OCI-LY1 (cell line): ENCODE results near the gene CTDSPL.

ENCODE experiments used
- H2AFZ ChIP-seq: fragments of 200-600 bp; sonication (generic), shearing (Covaris generic); 2 replicates; pipeline ENCODE4 v1.6.0; 2014; ENCODE audit warnings: antibody characterized with exemption, mild to moderate bottlenecking, low read length
- H3F3A ChIP-seq: fragments of 200-600 bp; sonication (generic), shearing (Covaris generic); 2 replicates; pipeline ENCODE4 v1.6.0; 2014; ENCODE audit warnings: mild to moderate bottlenecking, antibody characterized with exemption, low read length, moderate library complexity; ENCODE audit not compliant: insufficient read depth
- H3K27ac ChIP-seq: fragments of 200-600 bp; sonication (generic); 2 replicates; pipeline ENCODE4 v1.5.1; 2014; ENCODE audit warnings: low read length, mixed run types, mild to moderate bottlenecking, low read depth; ENCODE audit not compliant: poor library complexity, severe bottlenecking
- H3K27me3 ChIP-seq: fragments of 200-600 bp; sonication (generic); 2 replicates; pipeline ENCODE4 v1.6.0; 2014; ENCODE audit warnings: antibody characterized with exemption, mild to moderate bottlenecking, low read length, moderate library complexity; ENCODE audit not compliant: insufficient read depth
- H3K36me3 ChIP-seq: fragments of 200-600 bp; sonication (generic); 2 replicates; pipeline ENCODE4 v1.6.1; 2014; ENCODE audit warnings: mild to moderate bottlenecking, antibody characterized with exemption, low read length, moderate library complexity, mixed read lengths; ENCODE audit not compliant: insufficient read depth
- H3K4me1 ChIP-seq: fragments of 200-600 bp; sonication (generic); 2 replicates; pipeline ENCODE4 v1.5.1; 2014; ENCODE audit warnings: mild to moderate bottlenecking, low read length, moderate library complexity; ENCODE audit not compliant: insufficient read depth, severe bottlenecking
- H3K4me2 ChIP-seq: fragments of 200-600 bp; sonication (generic), shearing (Covaris generic); 2 replicates; pipeline ENCODE4 v1.6.1; 2014; ENCODE audit warnings: low read length
- H3K4me3 ChIP-seq: fragments of 200-600 bp; sonication (generic); 2 replicates; pipeline ENCODE4 v1.5.1; 2014; ENCODE audit warnings: low read length, low read depth, mild to moderate bottlenecking, mixed read lengths; ENCODE audit not compliant: poor library complexity, severe bottlenecking
- H3K79me2 ChIP-seq: fragments of 200-600 bp; shearing (Covaris generic); 2 replicates; pipeline ENCODE4 v1.6.1; 2016; ENCODE audit warnings: mixed run types, low read length, mixed read lengths; ENCODE audit not compliant: insufficient read depth
- H3K9ac ChIP-seq: fragments of 200-600 bp; sonication (generic), shearing (Covaris generic); 2 replicates; pipeline ENCODE4 v1.6.1; 2014; ENCODE audit warnings: mild to moderate bottlenecking, low read length, mixed read lengths
- H3K9me2 ChIP-seq: fragments of 200-600 bp; sonication (generic), shearing (Covaris generic); 2 replicates; pipeline ENCODE4 v1.6.1; 2014; ENCODE audit warnings: low read depth, mild to moderate bottlenecking, low read length, mixed read lengths
- H3K9me3 ChIP-seq: fragments of 200-600 bp; shearing (Covaris generic); 2 replicates; pipeline ENCODE4 v1.6.1; 2014; ENCODE audit warnings: low read length, mixed read lengths
- H4K20me1 ChIP-seq: fragments of 200-600 bp; sonication (generic), shearing (Covaris generic); 2 replicates; pipeline ENCODE4 v1.6.0; 2016; ENCODE audit warnings: mild to moderate bottlenecking, low read length; ENCODE audit not compliant: insufficient read depth
- EZH2 ChIP-seq: fragments of 200-600 bp; sonication (generic), shearing (Covaris generic); IDR thresholded peaks from 2 replicates; pipeline ENCODE4 v1.8.0; 2017; ENCODE audit warnings: borderline replicate concordance, mixed run types, mild to moderate bottlenecking, antibody characterized with exemption, low read length, moderate library complexity, mixed read lengths
- TF ChIP-seq, protein P1 (sequence below): fragments of 200-600 bp; sonication (generic), shearing (Covaris generic); IDR thresholded peaks from 2 replicates; pipeline ENCODE4 v1.5.1; 2017; ENCODE audit warnings: mild to moderate bottlenecking, antibody characterized with exemption, low read length, moderate library complexity, mixed read lengths

Gene CTDSPL

DNA sequence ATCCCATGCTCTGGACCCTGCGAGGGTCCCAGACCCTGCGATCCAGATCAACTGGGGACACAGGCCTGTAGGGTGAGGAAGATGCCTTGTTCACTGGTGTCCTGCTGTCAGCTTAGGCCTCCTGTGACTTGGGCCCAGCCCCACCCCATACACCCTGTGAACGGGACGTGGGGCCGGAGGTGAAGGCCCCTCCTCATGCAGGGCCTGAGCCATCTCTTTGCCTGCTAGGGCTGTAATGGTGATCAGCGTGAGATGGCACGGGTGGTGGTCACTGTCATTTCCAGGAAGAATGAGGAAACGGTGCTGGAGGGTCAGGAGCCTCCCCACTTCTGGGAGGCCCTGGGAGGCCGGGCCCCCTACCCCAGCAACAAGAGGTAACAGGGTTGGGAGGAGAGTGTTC is 141.3 kb downstream of the CTDSPL start:
- TF ChIP-seq, protein P1, sequence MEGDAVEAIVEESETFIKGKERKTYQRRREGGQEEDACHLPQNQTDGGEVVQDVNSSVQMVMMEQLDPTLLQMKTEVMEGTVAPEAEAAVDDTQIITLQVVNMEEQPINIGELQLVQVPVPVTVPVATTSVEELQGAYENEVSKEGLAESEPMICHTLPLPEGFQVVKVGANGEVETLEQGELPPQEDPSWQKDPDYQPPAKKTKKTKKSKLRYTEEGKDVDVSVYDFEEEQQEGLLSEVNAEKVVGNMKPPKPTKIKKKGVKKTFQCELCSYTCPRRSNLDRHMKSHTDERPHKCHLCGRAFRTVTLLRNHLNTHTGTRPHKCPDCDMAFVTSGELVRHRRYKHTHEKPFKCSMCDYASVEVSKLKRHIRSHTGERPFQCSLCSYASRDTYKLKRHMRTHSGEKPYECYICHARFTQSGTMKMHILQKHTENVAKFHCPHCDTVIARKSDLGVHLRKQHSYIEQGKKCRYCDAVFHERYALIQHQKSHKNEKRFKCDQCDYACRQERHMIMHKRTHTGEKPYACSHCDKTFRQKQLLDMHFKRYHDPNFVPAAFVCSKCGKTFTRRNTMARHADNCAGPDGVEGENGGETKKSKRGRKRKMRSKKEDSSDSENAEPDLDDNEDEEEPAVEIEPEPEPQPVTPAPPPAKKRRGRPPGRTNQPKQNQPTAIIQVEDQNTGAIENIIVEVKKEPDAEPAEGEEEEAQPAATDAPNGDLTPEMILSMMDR, result no peak
- no peak for TF ChIP-seq EZH2

GRCh38 chr3:38003371-38003816 is 141.7 kb downstream of the CTDSPL start:
- no peaks in the 10 kb centered on the region for H3F3A ChIP-seq
- no peak overlapping the region for H2AFZ ChIP-seq
- H3K27ac ChIP-seq, result no peak overlapping the region
- no peak for TF ChIP-seq EZH2
- TF ChIP-seq, protein P1, result peak; percentile 96
- H3K9me3 ChIP-seq, result no peaks in the 10 kb centered on the region
- H3K9me2 ChIP-seq, result no peaks in the 10 kb centered on the region
- H3K4me3 ChIP-seq, result no peak overlapping the region
- no peak overlapping the region for H3K9ac ChIP-seq
- no peak overlapping the region for H3K4me2 ChIP-seq
- H3K27me3 ChIP-seq, result no peaks in the 10 kb centered on the region
- H3K4me1 ChIP-seq, result peaks cover 16% of the 10 kb centered on the region
- H3K36me3 ChIP-seq, result peaks cover 22% of the 10 kb centered on the region; the same call in 1 of the 2 replicates
- H3K79me2 ChIP-seq, result no peaks in the 10 kb centered on the region
- no peaks in the 10 kb centered on the region for H4K20me1 ChIP-seq

More for the DNA sequence above, 141.3 kb downstream of the CTDSPL start:
- no peak overlapping the region for H3K27ac ChIP-seq
- no peak overlapping the region for H3K4me2 ChIP-seq
- H4K20me1 ChIP-seq, result no peaks in the 10 kb centered on the region
- no peaks in the 10 kb centered on the region for H3F3A ChIP-seq
- H2AFZ ChIP-seq, result no peak overlapping the region
- H3K27me3 ChIP-seq, result no peaks in the 10 kb centered on the region
- no peak overlapping the region for H3K4me3 ChIP-seq
- H3K4me1 ChIP-seq, result peaks cover 20% of the 10 kb centered on the region
- H3K36me3 ChIP-seq, result peaks cover 22% of the 10 kb centered on the region; the same call in 1 of the 2 replicates
- H3K9me2 ChIP-seq, result no peaks in the 10 kb centered on the region
- no peak overlapping the region for H3K9ac ChIP-seq
- no peaks in the 10 kb centered on the region for H3K79me2 ChIP-seq
- no peaks in the 10 kb centered on the region for H3K9me3 ChIP-seq

- Histone ChIP-seq H3K9me2 (no peaks in the 10 kb centered on the region), H3K27me3 (no peaks in the 10 kb centered on the region), H3K4me2 (no peak overlapping the region), H3K4me3 (no peak overlapping the region), H2AFZ (no peak overlapping the region), H3K79me2 (no peaks in the 10 kb centered on the region), H3K9ac (no peak overlapping the region), H3K27ac (no peak overlapping the region), H3K4me1 (peaks cover 12% of the 10 kb centered on the region), H3K9me3 (no peaks in the 10 kb centered on the region), H4K20me1 (no peaks in the 10 kb centered on the region), H3K36me3 (peaks cover 22% of the 10 kb centered on the region; the same call in 1 of the 2 replicates), H3F3A (no peaks in the 10 kb centered on the region)
- no peak for TF ChIP-seq EZH2
- TF ChIP-seq, protein P1, result no peak
Measured at GRCh38 chr3:38003817-38004414, 142.2 kb downstream of the CTDSPL start.
